H9 (cell line): Measurements from ENCODE around the gene TSSC4. TPM values are rescaled to one million over a fixed set of nuclear protein-coding genes. Genes with fewer than 3 reads are reported as not detected.

Source experiments
- DNase-seq: peaks from one replicate; pipeline ENCODE4 v3.0.0-alpha.2; 2017
- H2AFZ ChIP-seq: one replicate; pipeline ENCODE4 v1.6.1; 2013; ENCODE audit warnings: mild to moderate bottlenecking, low read length, control low read depth, moderate library complexity
- H2AK5ac ChIP-seq: 2 replicates; pipeline ENCODE4 v1.6.1; 2013; ENCODE audit warnings: low read length, control low read depth, mixed read lengths; ENCODE audit not compliant: insufficient read length
- H2BK120ac ChIP-seq: one replicate; pipeline ENCODE4 v1.6.1; 2013; ENCODE audit warnings: low read depth, mild to moderate bottlenecking, low read length, control low read depth, inconsistent platforms; ENCODE audit not compliant: poor library complexity, severe bottlenecking
- H2BK12ac ChIP-seq: 2 replicates; pipeline ENCODE4 v1.6.1; 2013; ENCODE audit warnings: low read length, control low read depth, mixed read lengths, low read depth; ENCODE audit not compliant: insufficient read length
- H2BK15ac ChIP-seq: 2 replicates; pipeline ENCODE4 v1.6.1; 2013; ENCODE audit warnings: low read depth, low read length, control low read depth
- H2BK20ac ChIP-seq: one replicate; pipeline ENCODE4 v1.6.1; 2013; ENCODE audit warnings: low read depth, mild to moderate bottlenecking, low read length, control low read depth, inconsistent platforms; ENCODE audit not compliant: poor library complexity, severe bottlenecking
- H2BK5ac ChIP-seq: 2 replicates; pipeline ENCODE4 v1.6.1; 2013; ENCODE audit warnings: low read length, control low read depth, mixed read lengths; ENCODE audit not compliant: insufficient read length
- H3K14ac ChIP-seq: 2 replicates; pipeline ENCODE4 v1.6.1; 2013; ENCODE audit warnings: low read length, control low read depth; ENCODE audit not compliant: insufficient read depth
- H3K18ac ChIP-seq: 2 replicates; pipeline ENCODE4 v1.6.1; 2013; ENCODE audit warnings: low read depth, mild to moderate bottlenecking, mixed read lengths, low read length, control low read depth; ENCODE audit not compliant: insufficient read length
- H3K23ac ChIP-seq: 2 replicates; pipeline ENCODE4 v1.6.1; 2013; ENCODE audit warnings: low read length, control low read depth, mixed read lengths, low read depth; ENCODE audit not compliant: insufficient read length
- H3K23me2 ChIP-seq: 2 replicates; pipeline ENCODE4 v1.6.1; 2013; ENCODE audit warnings: low read depth, mild to moderate bottlenecking, mixed read lengths, low read length, control low read depth; ENCODE audit not compliant: insufficient read length, poor library complexity, severe bottlenecking
- H3K27ac ChIP-seq: 2 replicates; pipeline ENCODE4 v1.5.1; 2013; ENCODE audit warnings: low read length, control low read depth, mixed read lengths, low read depth; ENCODE audit not compliant: insufficient read length
- H3K27me3 ChIP-seq: 2 replicates; pipeline ENCODE4 v1.6.1; 2013; ENCODE audit warnings: low read length, control low read depth, inconsistent platforms; ENCODE audit not compliant: insufficient read depth
- H3K4ac ChIP-seq: 2 replicates; pipeline ENCODE4 v1.6.1; 2013; ENCODE audit warnings: low read depth, mild to moderate bottlenecking, control low read depth, inconsistent platforms, low read length, moderate library complexity
- H3K4me1 ChIP-seq: 2 replicates; pipeline ENCODE4 v1.6.1; 2013; ENCODE audit warnings: low read length, control low read depth, inconsistent platforms; ENCODE audit not compliant: insufficient read depth
- H3K4me2 ChIP-seq: 2 replicates; pipeline ENCODE4 v1.6.1; 2013; ENCODE audit warnings: low read length, control low read depth, mixed read lengths; ENCODE audit not compliant: insufficient read length, insufficient read depth
- H3K56ac ChIP-seq: 2 replicates; pipeline ENCODE4 v1.6.1; 2013; ENCODE audit warnings: low read depth, mild to moderate bottlenecking, mixed read lengths, low read length, control low read depth; ENCODE audit not compliant: insufficient read length
- H3K79me1 ChIP-seq: 2 replicates; pipeline ENCODE4 v1.6.1; 2013; ENCODE audit warnings: low read depth, mild to moderate bottlenecking, moderate library complexity, low read length, control low read depth, inconsistent platforms; ENCODE audit not compliant: insufficient read depth, poor library complexity, severe bottlenecking
- H3K79me2 ChIP-seq: 2 replicates; pipeline ENCODE4 v1.6.1; 2013; ENCODE audit warnings: low read length, control low read depth, inconsistent platforms; ENCODE audit not compliant: insufficient read depth
- H3K9ac ChIP-seq: 2 replicates; pipeline ENCODE4 v1.6.1; 2013; ENCODE audit warnings: low read length, control low read depth, mixed read lengths; ENCODE audit not compliant: insufficient read length; ENCODE audit errors: extremely low read depth
- H3K9me3 ChIP-seq: one replicate; pipeline ENCODE4 v1.6.1; 2013; ENCODE audit warnings: low read depth, low read length, inconsistent platforms; ENCODE audit not compliant: control insufficient read depth
- H3T11ph ChIP-seq: one replicate; pipeline ENCODE4 v1.6.1; 2013; ENCODE audit warnings: mild to moderate bottlenecking, low read length, control low read depth, inconsistent platforms
- H4K20me1 ChIP-seq: one replicate; pipeline ENCODE4 v1.6.1; 2013; ENCODE audit not compliant: control insufficient read depth, insufficient read length, insufficient read depth
- H4K5ac ChIP-seq: 2 replicates; pipeline ENCODE4 v1.6.1; 2013; ENCODE audit warnings: low read depth, mild to moderate bottlenecking, mixed read lengths, low read length, control low read depth; ENCODE audit not compliant: insufficient read length
- H4K8ac ChIP-seq: replicated peaks from 2 replicates; pipeline ENCODE4 v1.6.1; 2013; ENCODE audit warnings: low read length, control low read depth, mixed read lengths, low read depth; ENCODE audit not compliant: insufficient read length
- H4K91ac ChIP-seq: 2 replicates; pipeline ENCODE4 v1.6.1; 2013; ENCODE audit warnings: low read depth, mild to moderate bottlenecking, moderate library complexity, mixed read lengths, low read length, control low read depth; ENCODE audit not compliant: insufficient read length
- H3K27ac Mint-ChIP-seq, 3 experiments: 2 replicates in 2 of 3; 3 replicates in 1 of 3; pipeline ENCODE4 v1.8.0; 2020 to 2021; ENCODE audit warnings: mixed read lengths in 3 of 3, mild to moderate bottlenecking in 1 of 3, moderate library complexity in 1 of 3
- H3K27me3 Mint-ChIP-seq: 2 replicates; pipeline ENCODE4 v1.8.0; 2021; ENCODE audit warnings: low read depth, mild to moderate bottlenecking, moderate library complexity, mixed read lengths
- H3K36me3 Mint-ChIP-seq, 3 experiments: 2 replicates in 2 of 3; 3 replicates in 1 of 3; pipeline ENCODE4 v1.8.0; 2020 to 2021; ENCODE audit warnings: low read depth in 3 of 3, mixed read lengths in 3 of 3; ENCODE audit not compliant: insufficient read depth in 1 of 3
- H3K4me1 Mint-ChIP-seq, 2 experiments: 2 replicates each; pipeline ENCODE4 v1.8.0; 2020; ENCODE audit warnings: mixed read lengths in 2 of 2
- H3K4me3 Mint-ChIP-seq, 2 experiments: 2 replicates in 1 of 2; 3 replicates in 1 of 2; pipeline ENCODE4 v1.8.0; 2020 to 2021; ENCODE audit warnings: mild to moderate bottlenecking in 2 of 2, mixed read lengths in 2 of 2, moderate library complexity in 1 of 2
- H3K9me3 Mint-ChIP-seq, 2 experiments: 2 replicates in 1 of 2; 3 replicates in 1 of 2; pipeline ENCODE4 v1.8.0; 2020; ENCODE audit warnings: mild to moderate bottlenecking in 2 of 2, mixed read lengths in 2 of 2, moderate library complexity in 1 of 2
- CTCF ChIP-seq: fragments of 200-600 bp; sonication (generic); conservative IDR thresholded peaks from 3 replicates; pipeline ENCODE4 v1.8.0; 2021; ENCODE audit warnings: antibody characterized with exemption, mild to moderate bottlenecking
- WGBS: extraction: QIAGEN DNeasy Blood & Tissue Kit; methylation state at CpG from one replicate; pipeline ENCODE4 v1.1.7; 2013; ENCODE audit warnings: missing lambda C conversion rate, low lambda C conversion rate, mixed read lengths; ENCODE audit not compliant: insufficient read length; ENCODE audit errors: extremely low coverage; 5-methylcytosine and 5-hydroxymethylcytosine counted together
- total RNA-seq: library from RNA; stranded (reverse); gene quantifications from 2 replicates; pipeline ENCODE4 v1.2.1, GENCODE V29; 2021

The TSSC4 gene
- total RNA-seq, 1 experiment from 2014 or later, result 51.0 TPM

- Histone ChIP-seq H3T11ph (no peak overlapping the region), H3K79me1 (no peaks in the 10 kb centered on the region), H2BK120ac (no peak overlapping the region), H3K9ac (no peak overlapping the region), H3K56ac (no peak overlapping the region), H3K27me3 (no peaks in the 10 kb centered on the region; the same call in 1 of the 2 replicates), H3K14ac (no peak overlapping the region), H3K4me1 (no peaks in the 10 kb centered on the region), H3K23ac (no peak overlapping the region), H3K4me2 (no peak overlapping the region), H3K9me3 (no peaks in the 10 kb centered on the region), H3K18ac (no peak overlapping the region), H4K5ac (no peak overlapping the region), H4K91ac (no peak overlapping the region), H2AFZ (no peak overlapping the region), H3K4ac (no peak overlapping the region), H2AK5ac (no peak overlapping the region), H3K27ac (no peak overlapping the region), H2BK20ac (no peak overlapping the region), H2BK5ac (no peak overlapping the region), H4K20me1 (no peaks in the 10 kb centered on the region), H2BK15ac (no peak overlapping the region), H3K23me2 (no peaks in the 10 kb centered on the region), H3K79me2 (no peaks in the 10 kb centered on the region), H4K8ac (no peak overlapping the region), H2BK12ac (no peak overlapping the region)
- DNase-seq, result no peak
- Mint-ChIP-seq H3K36me3 (no peaks in the 10 kb centered on the region), H3K27ac (no peak overlapping the region), H3K4me1 (no peaks in the 10 kb centered on the region), H3K9me3 (no peaks in the 10 kb centered on the region; a peak in 2 of 5 replicates), H3K4me3 (no peak overlapping the region), H3K27me3 (peaks cover 24% of the 10 kb centered on the region)
- no CpG with 5 or more reads among the region's 12 CpGs for WGBS
- no peak for TF ChIP-seq CTCF
These were observed 27.3 kb downstream of the TSSC4 start for GRCh38 chr11:2427721-2428321.
